IMR-90 (cell line): ENCODE results near the gene TRIO. TPM values are rescaled to one million over a fixed set of nuclear protein-coding genes. Genes with fewer than 3 reads are reported as not detected.

Experiments
- BHLHE40 ChIP-seq: fragments of 150-350 bp; IDR thresholded peaks from 2 replicates; pipeline ENCODE4 v1.6.1; 2016; ENCODE audit warnings: mild to moderate bottlenecking, low read depth, low read length
- CEBPB ChIP-seq: IDR thresholded peaks from 2 replicates; pipeline ENCODE4 v1.6.1; 2012; ENCODE audit warnings: low read depth, low read length, improper control_type of control experiment
- MAZ ChIP-seq: IDR thresholded peaks from 2 replicates; pipeline ENCODE4 v1.6.1; 2012; ENCODE audit warnings: low read depth, mild to moderate bottlenecking, low read length, improper control_type of control experiment, moderate library complexity, borderline replicate concordance
- RAD21 ChIP-seq: IDR thresholded peaks from 2 replicates; pipeline ENCODE4 v1.6.1; 2012; ENCODE audit warnings: low read length, improper control_type of control experiment
- polyA plus RNA-seq, 3 experiments: library from polyadenylated mRNA; depleted of rRNA; stranded (reverse); fragments of >200 nt; gene quantifications; 2 replicates each; pipeline ENCODE4 v1.2.3, GENCODE V29; 2012; ENCODE audit warnings: low replicate concordance in 1 of 3
- total RNA-seq: library from RNA; depleted of rRNA; stranded (reverse); fragments of >200 nt; gene quantifications from 2 replicates; pipeline ENCODE4 v1.2.3, GENCODE V29; 2012
- TF ChIP-seq, protein P1 (sequence below): fragments of 150-350 bp; IDR thresholded peaks from 2 replicates; pipeline ENCODE4 v1.6.1; 2016; ENCODE audit warnings: low read depth, mild to moderate bottlenecking, low read length, moderate library complexity, borderline replicate concordance

TRIO gene
- total and polyA plus RNA-seq, 2 of the 4 experiments (the other 2 are of a cell fraction): 206 to 522 TPM

DNA sequence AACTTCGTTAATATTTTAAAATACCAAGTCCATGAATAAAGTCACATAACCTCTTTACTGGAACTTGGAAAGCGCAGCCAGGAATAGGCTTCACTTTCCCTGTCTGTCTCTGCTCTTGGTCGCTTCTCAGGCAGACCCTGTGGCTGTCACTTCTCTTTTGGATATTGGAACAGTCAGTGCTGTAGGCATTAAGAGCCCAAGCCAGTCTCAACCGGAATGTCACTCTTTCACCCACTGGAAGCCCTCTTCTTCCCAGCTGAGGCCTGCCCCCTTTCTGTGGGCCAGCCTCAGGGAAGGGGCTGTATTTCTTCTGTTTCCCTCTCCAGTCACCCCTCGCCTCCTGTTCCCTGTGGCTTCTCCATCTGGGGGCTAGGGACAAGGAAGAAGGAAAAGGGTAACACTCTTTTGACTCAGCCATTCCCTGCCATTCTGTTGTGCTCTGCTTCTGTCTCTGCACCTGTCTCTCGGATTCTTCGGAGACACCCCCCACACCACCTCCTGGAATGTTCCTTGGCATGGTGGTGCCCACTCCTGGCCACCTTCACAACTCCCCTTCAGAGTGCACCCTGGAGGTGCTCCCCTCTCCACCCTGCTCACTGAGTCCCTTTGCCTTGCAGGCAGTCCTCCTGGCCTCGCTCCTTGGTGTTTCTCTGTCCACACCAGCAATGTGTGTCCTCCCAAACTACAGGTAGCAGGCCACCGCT lies 103.4 kb downstream of the TRIO start (continued):
- TF ChIP-seq, protein P1, sequence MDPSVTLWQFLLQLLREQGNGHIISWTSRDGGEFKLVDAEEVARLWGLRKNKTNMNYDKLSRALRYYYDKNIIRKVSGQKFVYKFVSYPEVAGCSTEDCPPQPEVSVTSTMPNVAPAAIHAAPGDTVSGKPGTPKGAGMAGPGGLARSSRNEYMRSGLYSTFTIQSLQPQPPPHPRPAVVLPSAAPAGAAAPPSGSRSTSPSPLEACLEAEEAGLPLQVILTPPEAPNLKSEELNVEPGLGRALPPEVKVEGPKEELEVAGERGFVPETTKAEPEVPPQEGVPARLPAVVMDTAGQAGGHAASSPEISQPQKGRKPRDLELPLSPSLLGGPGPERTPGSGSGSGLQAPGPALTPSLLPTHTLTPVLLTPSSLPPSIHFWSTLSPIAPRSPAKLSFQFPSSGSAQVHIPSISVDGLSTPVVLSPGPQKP: no peak
- TF ChIP-seq CEBPB: no peak
- no peak for TF ChIP-seq BHLHE40
- no peak for TF ChIP-seq RAD21
- no peak for TF ChIP-seq MAZ
